ENCODE measurements around the gene KRTAP16-1. TPM values are rescaled to one million over a fixed set of nuclear protein-coding genes. Genes with fewer than 3 reads are reported as not detected.

KRTAP16-1 gene
- total and polyA plus RNA-seq, 2 of the 8 experiments (the other 6 are each of a cell fraction or from before 2014, with no cell fraction given): not detected

DNA sequence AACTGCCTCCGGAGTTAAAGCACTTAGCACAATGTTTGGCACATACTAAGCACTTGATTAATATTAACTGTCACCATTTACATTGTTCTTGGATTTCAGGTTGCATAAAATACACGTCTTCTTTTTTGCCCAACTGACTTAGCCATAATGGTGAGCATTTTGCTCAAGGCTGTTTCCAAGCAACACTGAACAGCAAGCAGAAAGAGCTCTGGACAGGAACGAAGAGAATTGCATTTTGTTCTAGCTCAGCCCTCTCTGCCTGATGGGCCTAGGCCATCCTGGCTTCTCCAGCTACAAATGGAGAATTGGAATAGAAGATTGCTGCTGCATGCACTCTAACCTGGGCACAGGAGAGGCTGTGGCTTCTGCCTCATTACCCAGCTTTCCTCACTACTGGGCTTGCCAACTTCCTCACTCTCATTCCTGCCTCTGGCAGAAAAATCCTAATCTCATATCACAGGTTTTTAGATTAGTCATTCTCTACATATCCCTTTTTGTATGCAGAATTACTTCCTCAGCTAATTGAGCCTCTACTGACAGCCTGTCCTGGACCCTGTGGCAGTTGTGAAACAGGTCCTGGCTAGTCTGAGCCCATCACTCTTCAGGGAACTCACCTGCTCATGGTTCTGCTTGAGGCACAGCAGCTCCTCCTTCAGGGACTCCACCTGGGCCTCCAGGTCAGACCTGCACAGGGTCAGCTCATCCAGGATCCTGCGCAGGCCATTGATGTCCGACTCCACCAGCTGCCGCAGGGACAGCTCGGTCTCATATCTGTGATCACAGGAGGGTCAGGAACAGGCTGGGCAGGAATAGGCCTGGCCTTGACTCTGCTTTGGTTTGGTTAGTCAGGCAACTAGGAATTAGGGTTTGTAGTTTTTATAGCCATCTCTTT lies 39.0 kb upstream of the KRTAP16-1 start:
- DNase-seq (ENCODE audit: low read depth in 1 of 2, low spot score in 2 of 2): no peak

More for the DNA sequence above, 39.0 kb upstream of the KRTAP16-1 start:
- H3K79me2 ChIP-seq (ENCODE audit: control insufficient read depth in 1 of 2, insufficient read depth in 2 of 2, low read length in 2 of 2): no peaks in the 10 kb centered on the region
- no peaks in the 10 kb centered on the region for H3K9me3 ChIP-seq (ENCODE audit: insufficient read depth in 2 of 2, low read depth in 1 of 2, low read length in 1 of 2)
- H3K27me3 ChIP-seq (replicated peaks in 1 of 4; ENCODE audit: control insufficient read depth in 3 of 4, extremely low read depth in 1 of 4, insufficient read depth in 3 of 4, low read length in 3 of 4): no peaks in the 10 kb centered on the region
- no peak overlapping the region for H2AK5ac ChIP-seq (ENCODE audit: low read depth, low read length)
- H4K20me1 ChIP-seq (replicated peaks in 1 of 2; ENCODE audit: control insufficient read depth in 1 of 2, insufficient read depth in 2 of 2, low read length in 2 of 2): no peaks in the 10 kb centered on the region
- no peak overlapping the region for H4K8ac ChIP-seq (ENCODE audit: extremely low read depth, insufficient read depth, low read length)
- no peak overlapping the region for H3K56ac ChIP-seq (replicated peaks; ENCODE audit: insufficient read length, low read depth, low read length)
- POLR2A ChIA-PET (ENCODE audit: partially characterized antibody): no interaction called here
- H3K36me3 ChIP-seq (ENCODE audit: control insufficient read depth in 2 of 4, insufficient read depth in 4 of 4, low read length in 3 of 4): no peaks in the 10 kb centered on the region
- no peak overlapping the region for H3K9ac ChIP-seq (replicated peaks in 1 of 4; ENCODE audit: extremely low read depth in 1 of 4, low read depth in 3 of 4, low read length in 3 of 4)
- H4K91ac ChIP-seq (replicated peaks; ENCODE audit: insufficient read length, low read length): no peak overlapping the region
- H2AFZ ChIP-seq (ENCODE audit: low read length): no peak overlapping the region
- H3K23me2 ChIP-seq (ENCODE audit: low read depth, low read length): no peaks in the 10 kb centered on the region
- no peak for FAIRE-seq
- WGBS, 2 experiments (ENCODE audit: extremely low coverage in 1 of 2, insufficient coverage in 1 of 2, insufficient read length in 1 of 2, insufficient replicate concordance in 2 of 2, low coverage in 1 of 2, low lambda C conversion rate in 2 of 2, missing lambda C conversion rate in 1 of 2): 91% methylated on average over 7 of the region's 7 CpGs; no CpG with 5 or more reads in 1 of the 2 experiments
- H3K18ac ChIP-seq (ENCODE audit: extremely low read depth, low read length): no peak overlapping the region
- H3K23ac ChIP-seq (ENCODE audit: insufficient read length): no peak overlapping the region
- no peak overlapping the region for H3K14ac ChIP-seq (ENCODE audit: insufficient read length)
- no peak overlapping the region for H2BK120ac ChIP-seq (replicated peaks; ENCODE audit: low read depth, low read length)
- CTCF ChIA-PET (ENCODE audit: partially characterized antibody): interaction anchor here (0.7 to 4.5 kb wide), 11 partner anchors 10 to 787 kb away, joined by 3 to 27 read pairs (median 4); partner anchors contain the start of gene KRT12
- no peak overlapping the region for H2BK20ac ChIP-seq (ENCODE audit: low read length)
- H3K4me1 ChIP-seq (replicated peaks in 1 of 4; ENCODE audit: control insufficient read depth in 3 of 4, insufficient read depth in 4 of 4, low read length in 3 of 4): no peaks in the 10 kb centered on the region
- H3K4me2 ChIP-seq (ENCODE audit: insufficient read depth in 1 of 2, low read depth in 2 of 2, low read length in 2 of 2): no peak overlapping the region
- no peak overlapping the region for H3K27ac ChIP-seq (ENCODE audit: low read depth, low read length)
- no peak for TF ChIP-seq JUND (IDR thresholded peaks at IDR 0.05; ENCODE audit: low read length)
- TF ChIP-seq EP300 (IDR thresholded peaks at IDR 0.05; ENCODE audit: borderline replicate concordance in 1 of 2, low read depth in 2 of 2, low read length in 2 of 2): no peak
- TF ChIP-seq, protein P1, sequence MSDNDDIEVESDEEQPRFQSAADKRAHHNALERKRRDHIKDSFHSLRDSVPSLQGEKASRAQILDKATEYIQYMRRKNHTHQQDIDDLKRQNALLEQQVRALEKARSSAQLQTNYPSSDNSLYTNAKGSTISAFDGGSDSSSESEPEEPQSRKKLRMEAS (IDR thresholded peaks at IDR 0.05): no peak
- no peak for TF ChIP-seq RNF2 (IDR thresholded peaks at IDR 0.05; ENCODE audit: borderline replicate concordance, low read depth, low read length, missing control alignments, poor library complexity, severe bottlenecking)
- TF ChIP-seq BACH1 (IDR thresholded peaks at IDR 0.05; ENCODE audit: low read length): no peak
- no peak for TF ChIP-seq BRCA1 (IDR thresholded peaks at IDR 0.05; ENCODE audit: low read depth, low read length)
- TF ChIP-seq TCF12 (IDR thresholded peaks at IDR 0.05; ENCODE audit: low read depth, low read length): no peak
- H3K79me1 ChIP-seq (ENCODE audit: low read depth, low read length): no peaks in the 10 kb centered on the region
- no peak overlapping the region for H2BK5ac ChIP-seq (ENCODE audit: low read depth, low read length)
- H2BK12ac ChIP-seq (ENCODE audit: low read depth, low read length): no peak overlapping the region
- H4K5ac ChIP-seq (ENCODE audit: insufficient read length, low read depth, low read length): no peak overlapping the region
- no peak overlapping the region for H3K4ac ChIP-seq (replicated peaks; ENCODE audit: insufficient read length, low read depth, low read length)
- H2BK15ac ChIP-seq (ENCODE audit: low read length): no peak overlapping the region
- H3K4me3 ChIP-seq (ENCODE audit: extremely low read depth in 1 of 4, insufficient read depth in 2 of 4, low read depth in 3 of 4, low read length in 4 of 4): no peak overlapping the region
